Measurements from ENCODE around the gene TCN1.
A peak's percentile ranks its signal among the peaks of the same experiment; 100 is the strongest.

The TCN1 gene

DNA sequence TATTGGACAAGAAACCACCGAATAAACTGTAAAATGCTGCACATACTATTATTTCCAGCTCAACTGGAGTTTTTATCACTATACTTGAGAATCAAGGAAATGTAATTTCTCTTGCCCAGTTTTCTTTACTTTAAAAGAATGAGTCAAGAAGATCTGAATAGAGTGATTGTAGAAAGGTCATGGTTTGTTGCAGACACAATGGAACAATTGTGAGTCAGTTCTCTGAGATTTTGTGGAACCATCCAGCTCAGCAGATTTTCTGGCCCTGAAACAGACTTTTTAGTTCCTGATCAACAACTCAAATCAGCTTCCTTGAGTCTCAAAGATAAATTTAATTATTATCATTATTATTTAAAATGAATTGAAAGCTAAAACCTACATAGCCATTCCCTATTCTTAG, 1.3 kb downstream of the TCN1 start:
- Histone ChIP-seq H3K27me3 (ENCODE audit: insufficient read depth, poor library complexity, severe bottlenecking) (no peaks in the 10 kb centered on the region), H3K4me3 (replicated peaks; ENCODE audit: insufficient read depth, low read length) (no peak overlapping the region), H3K27ac (replicated peaks) (no peak overlapping the region)
- no peak for TF ChIP-seq SPI1 (IDR thresholded peaks at IDR 0.05; ENCODE audit: borderline replicate concordance, low read depth)
- TF ChIP-seq POLR2AphosphoS5 (IDR thresholded peaks at IDR 0.05; ENCODE audit: low read depth): no peak
- no peak for TF ChIP-seq REST (IDR thresholded peaks at IDR 0.05; ENCODE audit: insufficient replicate concordance, low read depth)
- TF ChIP-seq GABPA (IDR thresholded peaks at IDR 0.05; ENCODE audit: low read depth): no peak
- TF ChIP-seq CTCF (IDR thresholded peaks at IDR 0.05; ENCODE audit: insufficient read depth, low read length): no peak
- DNase-seq (ENCODE audit: low read depth in 1 of 2, low spot score in 1 of 2): no peak

GRCh38 chr11:59862252-59862651, 4.0 kb downstream of the TCN1 start:
- Histone ChIP-seq H3K27ac (replicated peaks) (no peak overlapping the region), H3K4me3 (replicated peaks; ENCODE audit: insufficient read depth, low read length) (no peak overlapping the region), H3K27me3 (ENCODE audit: insufficient read depth, poor library complexity, severe bottlenecking) (no peaks in the 10 kb centered on the region)
- peak; percentile 79 for TF ChIP-seq SPI1 (IDR thresholded peaks at IDR 0.05; ENCODE audit: borderline replicate concordance, low read depth)
- TF ChIP-seq POLR2AphosphoS5 (IDR thresholded peaks at IDR 0.05; ENCODE audit: low read depth): no peak
- no peak for DNase-seq (ENCODE audit: low read depth in 1 of 2, low spot score in 1 of 2)

DNA sequence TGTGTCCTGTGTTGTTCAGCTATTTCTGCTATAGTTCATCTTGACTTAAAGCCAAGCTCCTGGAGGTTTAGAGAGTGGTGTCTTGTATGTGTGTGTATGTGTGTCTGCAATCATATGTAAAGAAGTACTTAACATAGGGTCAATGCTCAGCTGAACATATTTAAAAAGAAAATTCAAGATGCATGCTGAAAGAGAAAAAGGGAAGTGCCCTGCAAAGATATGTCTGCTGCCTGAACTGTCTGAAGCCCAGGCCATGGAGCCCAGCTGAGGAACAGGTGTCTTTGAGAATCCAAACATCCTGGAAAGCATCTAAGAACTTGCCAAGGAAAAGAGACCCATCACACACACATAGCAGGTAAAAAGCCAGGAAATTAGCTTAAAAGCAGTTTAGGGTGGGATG, 6.6 kb downstream of the TCN1 start:
- H3K27me3 ChIP-seq (ENCODE audit: insufficient read depth, poor library complexity, severe bottlenecking): no peaks in the 10 kb centered on the region
- no peak overlapping the region for H3K4me3 ChIP-seq (replicated peaks; ENCODE audit: insufficient read depth, low read length)
- H3K27ac ChIP-seq (replicated peaks): no peak overlapping the region
- peak; percentile 97 for TF ChIP-seq SPI1 (IDR thresholded peaks at IDR 0.05; ENCODE audit: borderline replicate concordance, low read depth)
- TF ChIP-seq GABPA (IDR thresholded peaks at IDR 0.05; ENCODE audit: low read depth): no peak
- TF ChIP-seq REST (IDR thresholded peaks at IDR 0.05; ENCODE audit: insufficient replicate concordance, low read depth): no peak
- no peak for TF ChIP-seq POLR2AphosphoS5 (IDR thresholded peaks at IDR 0.05; ENCODE audit: low read depth)
- TF ChIP-seq CTCF (IDR thresholded peaks at IDR 0.05; ENCODE audit: insufficient read depth, low read length): no peak
- peak in 1 of 2 experiments; percentile 24 for DNase-seq (ENCODE audit: low read depth in 1 of 2, low spot score in 1 of 2)

GRCh38 chr11:59857439-59858434, 8.6 kb downstream of the TCN1 start:
- peak; percentile 29 to 45 for DNase-seq (ENCODE audit: low read depth in 1 of 2, low spot score in 1 of 2)

More at GRCh38 chr11:59857439-59858434, 8.6 kb downstream of the TCN1 start:
- H3K4me3 ChIP-seq (replicated peaks; ENCODE audit: insufficient read depth, low read length): no peak overlapping the region
- no peak for TF ChIP-seq SPI1 (IDR thresholded peaks at IDR 0.05; ENCODE audit: borderline replicate concordance, low read depth)
- peak overlapping the region; percentile 59 for H3K27ac ChIP-seq (replicated peaks)
- no peaks in the 10 kb centered on the region for H3K27me3 ChIP-seq (ENCODE audit: insufficient read depth, poor library complexity, severe bottlenecking)
